ENCODE measurements around the gene MIGA2.

MIGA2 gene

GRCh38 chr9:129040113-129040643 is 3.8 kb downstream of the MIGA2 start:
- DNase-seq, result no peak

GRCh38 chr9:129042016-129042415 is 5.6 kb downstream of the MIGA2 start:
- DNase-seq, result no peak

- no peak for DNase-seq
Observed at GRCh38 chr9:129052592-129052991, 16.2 kb downstream of the MIGA2 start.

DNA sequence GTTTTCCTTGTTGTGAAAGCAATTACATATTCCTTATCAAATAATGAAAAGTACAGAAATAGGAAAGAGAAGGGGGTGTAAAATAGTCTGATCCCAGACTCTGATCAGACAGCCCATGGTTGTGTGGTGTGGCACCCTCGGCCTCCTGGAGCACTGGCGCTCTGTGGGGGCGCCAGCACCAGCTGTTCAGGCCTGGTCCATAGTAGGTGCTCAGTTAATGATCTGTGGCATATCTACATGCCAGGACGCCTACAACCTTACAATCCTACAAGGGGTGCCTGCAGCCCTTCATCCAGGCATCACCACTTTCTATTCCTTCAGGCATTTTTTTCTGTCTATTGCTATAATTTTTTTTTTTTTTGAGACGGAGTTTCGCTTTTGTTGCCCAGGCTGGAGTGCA is 16.6 kb downstream of the MIGA2 start:
- no peak for DNase-seq

DNA sequence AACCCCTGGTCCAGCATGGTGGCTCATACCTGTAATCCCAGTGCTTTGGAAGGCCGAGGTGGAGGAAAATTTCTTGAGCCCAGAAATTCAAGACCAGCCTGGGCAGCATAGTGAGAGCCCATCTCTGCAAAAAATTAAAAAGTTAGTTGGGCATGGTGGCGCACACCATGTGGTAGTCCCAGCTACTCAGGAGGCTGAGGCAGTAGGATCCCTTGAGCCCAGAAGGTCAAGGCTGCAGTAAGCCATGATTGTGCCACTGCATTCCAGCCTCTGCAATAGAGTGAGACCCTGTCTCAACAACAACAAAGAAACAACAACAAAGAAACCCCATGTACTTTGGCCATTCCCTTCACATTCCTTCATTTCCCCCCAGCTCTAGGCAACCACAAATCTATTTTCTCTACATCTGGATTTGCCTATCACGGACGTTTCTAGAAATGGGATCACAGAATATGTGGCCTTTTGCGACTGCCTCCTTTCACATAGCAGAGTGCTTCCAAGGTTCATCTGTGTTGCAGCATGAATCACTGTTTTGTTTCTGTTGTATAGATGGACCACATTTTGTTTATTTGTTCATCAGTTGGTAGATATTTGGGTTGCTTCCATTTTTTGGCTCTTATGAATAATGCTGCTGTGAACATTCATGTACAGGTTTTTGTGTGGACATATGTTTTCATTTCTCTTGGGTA is 17.9 kb downstream of the MIGA2 start:
- no peak for DNase-seq

DNA sequence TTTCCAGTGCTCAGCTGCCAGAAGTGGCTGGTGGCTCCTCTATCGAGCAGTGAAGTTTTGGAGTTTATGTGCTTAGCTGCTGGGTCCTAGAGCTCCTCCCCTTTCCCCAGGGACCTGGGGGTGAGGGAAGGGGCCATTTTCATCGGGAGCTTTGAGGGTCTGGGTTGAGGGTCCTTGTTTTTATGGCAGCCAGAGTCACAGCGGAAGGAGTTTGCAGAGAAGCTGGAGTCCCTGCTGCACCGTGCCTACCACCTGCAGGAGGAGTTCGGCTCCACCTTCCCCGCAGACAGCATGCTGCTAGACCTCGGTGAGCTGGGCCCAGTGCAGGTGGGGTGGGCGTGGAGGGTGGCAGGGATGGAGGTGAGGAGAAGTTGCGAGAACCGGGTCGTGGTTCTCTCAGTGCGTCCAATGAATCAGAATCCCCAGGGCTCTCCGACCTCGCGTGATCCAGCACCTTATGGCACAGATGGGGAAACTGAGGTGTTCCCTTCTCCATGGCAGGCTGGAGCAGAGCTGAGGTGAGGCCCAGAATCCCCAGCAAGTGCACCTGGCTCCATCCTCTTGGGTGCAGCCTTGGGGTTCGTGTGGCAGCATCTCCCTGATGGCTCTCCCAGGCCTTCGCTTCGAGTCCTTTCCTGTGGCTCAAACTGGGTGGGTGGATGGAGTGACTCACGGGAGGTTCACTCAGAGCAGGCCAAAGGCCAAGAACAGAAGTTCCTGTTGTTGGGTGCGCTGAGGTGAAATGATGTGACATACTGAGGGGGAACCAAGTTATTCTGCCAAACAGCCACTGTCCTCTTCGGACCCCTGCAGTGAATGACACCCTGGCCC is 22.8 kb downstream of the MIGA2 start:
- DNase-seq, result no peak

GRCh38 chr9:129059796-129060785 is 23.7 kb downstream of the MIGA2 start:
- DNase-seq, result no peak

DNA sequence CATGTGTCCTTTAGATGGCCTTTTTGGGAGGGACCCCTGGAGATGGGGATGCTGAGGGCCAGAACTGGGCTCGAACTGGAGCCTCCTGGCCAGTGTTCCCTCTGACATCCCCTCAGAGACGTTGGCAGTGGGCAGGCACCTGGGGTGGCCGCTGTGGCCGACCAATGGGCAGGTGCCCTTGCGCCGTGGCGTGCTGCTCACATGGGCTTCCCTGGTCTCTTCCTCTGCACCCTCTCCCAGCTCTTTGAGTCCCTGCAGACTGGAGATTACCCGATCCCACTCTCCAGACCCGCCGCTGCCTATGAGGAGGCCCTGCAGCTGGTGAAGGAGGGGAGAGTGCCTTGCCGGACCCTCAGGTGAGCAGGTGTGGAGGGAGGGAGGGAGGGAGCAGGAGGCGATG is 24.6 kb downstream of the MIGA2 start:
- no peak for DNase-seq

DNA sequence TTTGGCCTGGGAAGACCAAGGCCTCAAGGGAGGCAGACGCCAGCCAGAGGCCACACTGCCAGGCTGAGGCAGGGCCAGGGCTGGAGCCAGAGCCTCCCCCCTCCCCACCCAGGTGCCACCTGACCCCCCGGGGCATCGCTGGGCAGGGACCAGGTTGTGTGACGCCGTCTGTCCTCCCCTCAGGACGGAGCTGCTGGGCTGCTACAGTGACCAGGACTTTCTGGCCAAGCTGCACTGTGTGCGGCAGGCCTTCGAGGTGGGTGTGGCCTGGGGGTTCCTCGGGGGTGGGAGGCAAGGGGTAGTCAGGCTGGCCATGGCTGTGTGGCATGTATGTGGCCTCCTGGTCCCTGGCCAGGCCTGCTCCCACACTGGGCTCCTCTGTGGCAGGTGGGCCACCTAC is 26.6 kb downstream of the MIGA2 start:
- DNase-seq, result no peak

DNA sequence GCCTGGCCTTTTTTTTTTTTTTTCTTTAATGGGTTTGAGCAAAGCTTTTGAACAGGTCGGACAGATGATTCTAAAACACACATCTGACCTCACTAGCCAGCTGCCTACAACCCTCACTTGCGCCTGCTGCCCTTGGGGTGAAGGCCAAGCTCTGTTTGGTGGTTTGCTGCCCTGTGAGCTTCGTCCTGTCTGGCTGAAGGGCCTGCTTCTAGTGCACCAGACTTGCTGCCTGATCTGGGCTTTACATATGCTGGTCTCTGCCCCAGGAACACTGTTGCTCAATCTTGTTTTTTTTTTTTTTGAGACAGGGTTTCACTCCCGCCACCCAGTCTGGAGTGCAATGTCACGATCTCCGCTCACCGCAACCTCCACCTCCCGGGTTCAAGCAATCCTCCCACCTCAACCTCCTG is 28.1 kb downstream of the MIGA2 start:
- DNase-seq, result no peak

GRCh38 chr9:129068110-129068509 is 31.7 kb downstream of the MIGA2 start:
- DNase-seq, result no peak

DNA sequence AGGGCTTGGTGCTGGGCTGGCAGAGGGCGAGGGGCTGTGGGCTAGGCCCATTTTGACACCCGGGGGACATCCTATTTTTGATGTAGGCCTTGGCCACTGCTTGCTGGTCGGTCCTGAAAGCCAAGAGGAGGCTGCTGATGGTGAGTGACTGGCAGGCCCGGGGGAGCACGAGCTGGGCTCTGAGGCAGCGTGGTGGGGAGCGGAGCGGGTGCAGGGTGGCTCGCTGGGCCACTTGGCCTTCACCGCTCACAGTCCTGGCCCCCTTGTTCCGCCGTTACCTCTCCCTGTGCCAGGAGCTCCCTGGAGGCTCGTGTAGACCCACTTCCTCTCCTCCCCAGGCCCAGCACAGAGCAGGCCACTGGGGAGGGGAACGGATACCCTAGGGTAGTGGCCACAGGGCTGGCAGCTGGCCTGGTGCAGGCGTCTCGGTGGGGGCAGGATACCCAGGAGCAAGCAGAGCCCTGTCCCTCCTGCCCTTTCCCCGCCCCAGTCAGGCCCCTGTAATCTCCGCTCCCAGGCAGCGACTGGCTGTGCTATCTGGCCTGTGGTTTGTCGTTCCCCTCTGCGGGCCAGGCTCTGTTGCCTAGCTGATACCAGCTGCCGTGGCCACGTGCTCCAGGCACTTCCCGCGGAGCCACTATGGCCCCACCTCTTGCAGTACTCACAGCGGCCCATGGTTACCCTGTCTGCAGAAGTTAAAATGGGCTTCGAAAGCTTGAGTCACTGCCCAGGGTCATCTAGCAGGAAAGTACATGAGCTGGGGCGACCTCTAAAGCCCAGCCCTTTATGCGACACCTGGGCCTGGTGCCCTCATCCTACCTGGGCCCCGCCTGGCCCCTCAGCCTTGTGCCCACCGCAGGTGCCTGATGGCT is 32.8 kb downstream of the MIGA2 start:
- no peak for DNase-seq

- no peak for DNase-seq
Observed at GRCh38 chr9:129069862-129070641, 33.6 kb downstream of the MIGA2 start.

DNA sequence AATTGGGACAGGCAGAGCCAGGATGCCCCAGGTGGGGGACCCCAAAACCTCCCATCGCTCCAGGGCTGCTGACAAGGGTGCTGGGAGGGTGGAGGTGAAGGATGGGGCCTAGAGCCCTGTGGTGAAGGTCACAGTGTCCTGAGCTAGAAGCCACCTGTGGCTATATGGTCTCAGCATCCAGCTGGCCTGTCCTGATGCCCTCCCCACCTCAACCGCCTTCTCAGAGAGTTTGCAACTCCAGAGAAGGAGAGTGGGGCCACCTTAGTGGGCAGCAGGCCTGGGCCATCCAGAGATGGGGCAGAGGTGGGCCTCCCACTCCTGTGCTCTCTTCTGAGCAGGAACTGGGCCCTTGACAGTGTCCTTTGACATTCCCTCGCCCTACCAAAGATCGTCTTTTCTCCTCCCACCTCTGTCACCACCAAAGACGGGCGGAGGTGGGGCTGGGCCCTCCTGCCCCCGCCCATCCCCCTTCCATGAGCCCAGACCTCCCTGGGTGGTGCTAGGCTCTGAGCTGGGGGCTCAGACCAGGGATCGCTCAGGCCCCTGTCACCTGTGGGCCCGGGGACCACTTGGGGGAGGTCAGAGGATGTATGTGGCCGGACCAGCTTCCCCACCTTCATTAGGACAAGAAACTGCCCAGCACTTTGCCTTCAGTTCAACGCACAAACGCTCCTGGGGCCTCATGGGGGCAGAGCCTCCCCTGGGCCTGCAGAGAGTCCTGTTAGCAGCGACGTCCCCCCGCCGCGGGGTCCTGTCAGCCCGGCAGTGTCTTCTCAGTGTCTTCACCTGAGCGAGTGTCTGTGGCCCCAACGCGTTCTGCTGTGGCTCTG is 34.5 kb downstream of the MIGA2 start:
- no peak for DNase-seq

DNA sequence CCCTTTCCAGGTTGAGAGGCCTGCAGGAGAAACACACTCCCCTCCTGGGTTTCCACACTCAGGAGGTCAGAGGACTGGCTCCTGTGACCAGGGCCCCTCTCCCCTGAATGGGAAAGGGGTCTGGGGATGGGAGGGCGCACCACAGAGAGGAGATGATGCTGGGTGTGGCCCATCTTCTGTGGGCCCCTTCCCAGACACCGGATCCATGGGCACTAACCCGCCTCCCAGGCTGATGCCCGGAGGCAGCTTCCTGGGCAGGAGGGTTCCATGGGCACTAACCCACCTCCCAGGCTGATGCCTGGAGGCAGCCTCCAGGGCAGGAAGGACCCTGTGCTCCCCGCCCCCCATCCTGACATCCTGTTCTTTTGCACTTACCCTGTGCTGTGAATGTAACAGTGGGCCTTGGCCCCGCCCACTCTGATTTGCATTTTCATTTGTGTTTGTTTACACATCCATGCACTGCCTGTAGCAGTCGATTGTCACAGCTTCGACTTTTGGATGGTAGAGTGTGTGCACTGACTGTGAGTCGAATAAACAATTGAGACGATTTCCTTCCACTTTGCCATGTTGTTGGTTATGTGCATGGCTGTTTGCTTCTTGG is 35.2 kb downstream of the MIGA2 start:
- no peak for DNase-seq

GRCh38 chr9:129072171-129072570 is 35.7 kb downstream of the MIGA2 start:
- DNase-seq, result no peak

DNA sequence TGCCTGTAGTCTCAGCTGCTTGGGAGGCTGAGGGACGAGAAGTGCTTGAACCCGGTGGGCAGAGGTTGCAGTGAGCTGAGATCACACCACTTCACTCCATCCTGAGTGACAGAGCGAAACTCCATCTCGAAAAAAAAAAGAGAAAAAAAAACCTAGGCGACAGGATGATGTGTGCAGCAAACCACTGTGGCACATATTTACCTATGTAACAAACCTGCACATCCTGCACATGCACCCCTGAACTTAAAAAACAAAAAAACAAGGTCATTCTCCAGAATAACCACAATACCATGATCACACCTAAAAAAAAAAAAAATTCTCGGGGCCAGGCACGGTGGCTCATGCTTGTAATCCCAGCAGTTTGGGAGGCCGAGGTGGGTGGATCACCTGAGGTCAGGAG is 37.0 kb downstream of the MIGA2 start:
- DNase-seq, result no peak

GRCh38 chr9:129074106-129074505 is 37.7 kb downstream of the MIGA2 start:
- DNase-seq, result no peak

GRCh38 chr9:129075996-129076639 is 39.7 kb downstream of the MIGA2 start:
- DNase-seq, result no peak
